Panc1 (cell line): ENCODE results near the gene ATXN7L1. TPM values are rescaled to one million over a fixed set of nuclear protein-coding genes. Genes with fewer than 3 reads are reported as not detected.
A peak's percentile ranks its signal among the peaks of the same experiment; 100 is the strongest.

Experiments
- ATAC-seq: fragments of 200-7000 bp; cut with Tn5 transposase; 2 replicates; pipeline ENCODE4 v1.9.1; 2020; ENCODE audit warnings: mild to moderate bottlenecking, moderate library complexity
- BruUV-seq: library from RNA; stranded (reverse); fragments of 400-500 nt; replicated peaks from 2 replicates; lab custom pipeline; 2021; lab: Mats Ljungman, UMichigan
- CTCF ChIA-PET: fragments of 300-600 bp; sonication (Branson Sonifier 250); formaldehyde crosslinking; loops from one replicate; lab custom pipeline; 2022; ENCODE audit warnings: antibody characterized with exemption; lab: Charles Lee
- POLR2A ChIA-PET: fragments of 300-600 bp; sonication (Branson Sonifier 250); formaldehyde crosslinking; loops from one replicate; lab custom pipeline; 2022; ENCODE audit warnings: antibody characterized with exemption; lab: Charles Lee
- DNase-seq: peaks from one replicate; pipeline ENCODE4 v3.0.0-alpha.2; 2010; ENCODE audit warnings: low read depth, low spot score
- H3K27ac ChIP-seq: 2 replicates; pipeline ENCODE4 v1.5.1; 2011; ENCODE audit warnings: mild to moderate bottlenecking, low read length, inconsistent platforms
- H3K27me3 ChIP-seq: fragments of 200-500 bp; sonication (Bioruptor generic); 2 replicates; pipeline ENCODE4 v1.6.0; 2014; ENCODE audit warnings: low read length, inconsistent platforms; ENCODE audit not compliant: control insufficient read depth, insufficient read depth
- H3K36me3 ChIP-seq: fragments of 200-500 bp; sonication (Bioruptor generic); 2 replicates; pipeline ENCODE4 v1.5.1; 2014; ENCODE audit warnings: inconsistent platforms, mild to moderate bottlenecking, low read length, moderate library complexity; ENCODE audit not compliant: control insufficient read depth, insufficient read depth
- H3K4me1 ChIP-seq: 2 replicates; pipeline ENCODE4 v1.5.1; 2011; ENCODE audit warnings: inconsistent platforms, mild to moderate bottlenecking, low read length, moderate library complexity; ENCODE audit not compliant: control insufficient read depth, insufficient read depth
- H3K4me3 ChIP-seq, 2 experiments: 2 replicates each; pipeline ENCODE4 v1.5.1; 2011 to 2012; ENCODE audit warnings: low read depth in 2 of 2, low read length in 2 of 2, mild to moderate bottlenecking in 2 of 2, inconsistent platforms in 1 of 2, moderate library complexity in 1 of 2
- H3K9me3 ChIP-seq: fragments of 200-500 bp; sonication (Bioruptor generic); 2 replicates; pipeline ENCODE4 v1.5.1; 2014; ENCODE audit warnings: low read depth, mild to moderate bottlenecking, inconsistent platforms, low read length, moderate library complexity; ENCODE audit not compliant: control insufficient read depth, insufficient read depth
- POLR2AphosphoS5 ChIP-seq: IDR thresholded peaks from 2 replicates; pipeline ENCODE4 v1.6.1; 2012; ENCODE audit warnings: mild to moderate bottlenecking, low read depth, low read length, moderate library complexity
- SIN3A ChIP-seq: IDR thresholded peaks from 2 replicates; pipeline ENCODE4 v1.6.1; 2012; ENCODE audit warnings: low read depth, mild to moderate bottlenecking, low read length, moderate library complexity, borderline replicate concordance; ENCODE audit not compliant: insufficient read depth
- TCF7L2 ChIP-seq: IDR thresholded peaks from 2 replicates; pipeline ENCODE4 v1.6.1; 2011; ENCODE audit warnings: mild to moderate bottlenecking, low read depth, low read length, inconsistent platforms
- in situ Hi-C: cut with HindIII; loops from 2 replicates; pipeline ENCODE4 v1.10.0; 2016; ENCODE audit warnings: low sequenced_read_pairs, low pct_unique_long_range_greater_than_20kb
- intact Hi-C: fragments of 100-400 bp; cut with micrococcal nuclease; formaldehyde crosslinking; loops from one replicate; pipeline ENCODE4 v1.10.0; 2022; ENCODE audit not compliant: unreplicated experiment
- total RNA-seq: library from RNA; stranded (reverse); gene quantifications from one replicate; pipeline ENCODE4 v1.2.1, GENCODE V29; 2021; ENCODE audit not compliant: unreplicated experiment
- TF ChIP-seq, protein P1 (sequence below), 2 experiments: IDR thresholded peaks; 2 replicates each; pipeline ENCODE4 v1.6.1; 2011 to 2012; ENCODE audit warnings: low read depth in 2 of 2, control low read depth in 1 of 2, low read length in 1 of 2, mild to moderate bottlenecking in 1 of 2, moderate library complexity in 1 of 2; ENCODE audit not compliant: insufficient read depth in 1 of 2
- TF ChIP-seq, protein P2 (sequence below): fragments of 450-650 bp; IDR thresholded peaks from 2 replicates; pipeline ENCODE4 v1.5.1; 2017; ENCODE audit warnings: mild to moderate bottlenecking

ATXN7L1 gene
- total RNA-seq, 1 experiment from 2014 or later, result 10.8 TPM

DNA sequence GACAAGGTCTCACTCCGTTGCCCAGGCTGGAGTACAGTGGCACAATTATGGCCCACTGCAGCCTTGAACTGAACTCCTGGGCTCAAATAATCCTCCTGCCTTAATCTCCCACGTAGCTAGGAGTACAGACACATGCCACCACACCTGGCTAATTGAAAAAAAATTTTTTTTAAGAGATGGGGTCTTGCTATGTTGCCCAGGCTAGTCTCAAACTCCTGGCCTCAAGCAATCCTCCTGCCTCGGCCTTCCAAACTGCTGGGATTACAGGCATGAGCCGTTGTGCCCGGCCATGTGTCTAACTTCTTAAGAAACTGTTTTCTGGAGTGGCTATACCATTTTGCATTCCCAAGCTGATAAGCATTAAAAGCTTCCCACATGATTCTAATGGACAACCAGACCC is 285.6 kb downstream of the ATXN7L1 start:
- in situ Hi-C loops, result no loop called here
- Histone ChIP-seq H3K4me3 (no peak overlapping the region), H3K4me1 (no peaks in the 10 kb centered on the region), H3K36me3 (no peaks in the 10 kb centered on the region), H3K27ac (no peak overlapping the region), H3K27me3 (no peaks in the 10 kb centered on the region), H3K9me3 (no peaks in the 10 kb centered on the region)
- ATAC-seq, result no peak
- TF ChIP-seq TCF7L2 (no peak), POLR2AphosphoS5 (no peak), SIN3A (no peak)
- TF ChIP-seq, protein P1, sequence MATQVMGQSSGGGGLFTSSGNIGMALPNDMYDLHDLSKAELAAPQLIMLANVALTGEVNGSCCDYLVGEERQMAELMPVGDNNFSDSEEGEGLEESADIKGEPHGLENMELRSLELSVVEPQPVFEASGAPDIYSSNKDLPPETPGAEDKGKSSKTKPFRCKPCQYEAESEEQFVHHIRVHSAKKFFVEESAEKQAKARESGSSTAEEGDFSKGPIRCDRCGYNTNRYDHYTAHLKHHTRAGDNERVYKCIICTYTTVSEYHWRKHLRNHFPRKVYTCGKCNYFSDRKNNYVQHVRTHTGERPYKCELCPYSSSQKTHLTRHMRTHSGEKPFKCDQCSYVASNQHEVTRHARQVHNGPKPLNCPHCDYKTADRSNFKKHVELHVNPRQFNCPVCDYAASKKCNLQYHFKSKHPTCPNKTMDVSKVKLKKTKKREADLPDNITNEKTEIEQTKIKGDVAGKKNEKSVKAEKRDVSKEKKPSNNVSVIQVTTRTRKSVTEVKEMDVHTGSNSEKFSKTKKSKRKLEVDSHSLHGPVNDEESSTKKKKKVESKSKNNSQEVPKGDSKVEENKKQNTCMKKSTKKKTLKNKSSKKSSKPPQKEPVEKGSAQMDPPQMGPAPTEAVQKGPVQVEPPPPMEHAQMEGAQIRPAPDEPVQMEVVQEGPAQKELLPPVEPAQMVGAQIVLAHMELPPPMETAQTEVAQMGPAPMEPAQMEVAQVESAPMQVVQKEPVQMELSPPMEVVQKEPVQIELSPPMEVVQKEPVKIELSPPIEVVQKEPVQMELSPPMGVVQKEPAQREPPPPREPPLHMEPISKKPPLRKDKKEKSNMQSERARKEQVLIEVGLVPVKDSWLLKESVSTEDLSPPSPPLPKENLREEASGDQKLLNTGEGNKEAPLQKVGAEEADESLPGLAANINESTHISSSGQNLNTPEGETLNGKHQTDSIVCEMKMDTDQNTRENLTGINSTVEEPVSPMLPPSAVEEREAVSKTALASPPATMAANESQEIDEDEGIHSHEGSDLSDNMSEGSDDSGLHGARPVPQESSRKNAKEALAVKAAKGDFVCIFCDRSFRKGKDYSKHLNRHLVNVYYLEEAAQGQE (IDR thresholded peaks at IDR 0.05; ENCODE audit: insufficient read depth in 1 of 2, low read depth in 2 of 2, low read length in 1 of 2), result no peak
- TF ChIP-seq, protein P2, sequence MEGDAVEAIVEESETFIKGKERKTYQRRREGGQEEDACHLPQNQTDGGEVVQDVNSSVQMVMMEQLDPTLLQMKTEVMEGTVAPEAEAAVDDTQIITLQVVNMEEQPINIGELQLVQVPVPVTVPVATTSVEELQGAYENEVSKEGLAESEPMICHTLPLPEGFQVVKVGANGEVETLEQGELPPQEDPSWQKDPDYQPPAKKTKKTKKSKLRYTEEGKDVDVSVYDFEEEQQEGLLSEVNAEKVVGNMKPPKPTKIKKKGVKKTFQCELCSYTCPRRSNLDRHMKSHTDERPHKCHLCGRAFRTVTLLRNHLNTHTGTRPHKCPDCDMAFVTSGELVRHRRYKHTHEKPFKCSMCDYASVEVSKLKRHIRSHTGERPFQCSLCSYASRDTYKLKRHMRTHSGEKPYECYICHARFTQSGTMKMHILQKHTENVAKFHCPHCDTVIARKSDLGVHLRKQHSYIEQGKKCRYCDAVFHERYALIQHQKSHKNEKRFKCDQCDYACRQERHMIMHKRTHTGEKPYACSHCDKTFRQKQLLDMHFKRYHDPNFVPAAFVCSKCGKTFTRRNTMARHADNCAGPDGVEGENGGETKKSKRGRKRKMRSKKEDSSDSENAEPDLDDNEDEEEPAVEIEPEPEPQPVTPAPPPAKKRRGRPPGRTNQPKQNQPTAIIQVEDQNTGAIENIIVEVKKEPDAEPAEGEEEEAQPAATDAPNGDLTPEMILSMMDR, result no peak
- ChIA-PET POLR2A (no interaction called here), CTCF (interaction anchor here (0.6 kb wide), 1 partner anchor 80 kb away, joined by 3 read pairs; no protein-coding TSS in a partner anchor)
- no TSS peak for BruUV-seq
- DNase-seq, result no peak
- intact Hi-C loops, result no loop called here

DNA sequence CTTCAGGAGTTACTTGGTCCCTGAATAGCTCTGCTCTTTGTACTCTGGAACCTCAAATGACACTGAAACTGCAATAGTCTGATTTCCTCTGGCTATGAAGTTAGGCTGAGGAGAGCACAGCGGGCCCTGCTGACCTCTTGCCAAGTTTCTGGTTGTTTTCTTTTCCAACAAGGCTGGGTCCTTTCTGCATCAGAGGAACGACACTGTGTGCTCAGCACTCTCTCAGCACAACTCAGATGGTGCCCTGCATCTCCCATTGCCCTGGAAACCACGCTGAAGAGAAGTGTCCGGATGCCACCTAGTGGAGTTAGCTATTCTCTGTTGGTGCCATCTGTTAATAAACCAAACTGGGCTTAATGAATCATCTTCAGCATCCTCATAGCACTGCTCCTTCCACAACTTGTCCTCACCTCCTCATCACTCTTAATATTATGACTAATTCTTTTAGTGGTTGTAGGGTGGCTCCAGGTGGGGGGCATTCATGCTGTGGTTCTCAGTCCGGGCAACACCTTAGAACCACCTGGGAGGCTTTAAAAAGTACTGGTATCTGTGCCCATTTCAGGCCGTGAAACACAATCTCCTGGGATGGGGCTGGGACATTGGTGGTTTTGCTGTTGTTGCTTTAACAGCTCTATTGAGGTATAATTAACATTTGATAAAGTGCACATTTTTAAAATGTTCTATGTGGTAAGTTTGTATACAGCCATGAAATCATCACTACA is 286.9 kb downstream of the ATXN7L1 start:
- ChIA-PET POLR2A (interaction anchor here (0.8 kb wide), 1 partner anchor 57 kb away, joined by 16 read pairs; no protein-coding TSS in a partner anchor), CTCF (interaction anchor here (0.5 to 1.0 kb wide), 4 partner anchors 18 to 188 kb away, joined by 3 to 4 read pairs (median 4); no protein-coding TSS in a partner anchor)
- ATAC-seq, result peak; percentile 94
- intact Hi-C loops, result no loop called here
- peak; percentile 76 for DNase-seq
- Histone ChIP-seq H3K27ac (no peak overlapping the region), H3K36me3 (no peaks in the 10 kb centered on the region), H3K4me1 (no peaks in the 10 kb centered on the region), H3K9me3 (no peaks in the 10 kb centered on the region), H3K4me3 (no peak overlapping the region), H3K27me3 (no peaks in the 10 kb centered on the region)
- in situ Hi-C loops, result no loop called here
- no TSS peak for BruUV-seq
- TF ChIP-seq TCF7L2, result no peak
- TF ChIP-seq, protein P2, result peak; percentile 87
- TF ChIP-seq SIN3A, result no peak
- TF ChIP-seq, protein P1 (IDR thresholded peaks at IDR 0.05; ENCODE audit: insufficient read depth in 1 of 2, low read depth in 2 of 2, low read length in 1 of 2), result no peak
- TF ChIP-seq POLR2AphosphoS5, result no peak
